SKM-1 treated with dmso at 0.1 percent for 144 hours (cell line): ENCODE results near the gene DUSP21.
"Not testable (repeated sequence)": the region's sequence is repeated elsewhere in the genome, so short reads cannot be mapped to it uniquely, and the experiment has no call there.

Experiments
- DNase-seq: peaks from one replicate; lab custom pipeline; 2025; ENCODE audit not compliant: unreplicated experiment; lab: John Stamatoyannopoulos, UW

Gene DUSP21

DNA sequence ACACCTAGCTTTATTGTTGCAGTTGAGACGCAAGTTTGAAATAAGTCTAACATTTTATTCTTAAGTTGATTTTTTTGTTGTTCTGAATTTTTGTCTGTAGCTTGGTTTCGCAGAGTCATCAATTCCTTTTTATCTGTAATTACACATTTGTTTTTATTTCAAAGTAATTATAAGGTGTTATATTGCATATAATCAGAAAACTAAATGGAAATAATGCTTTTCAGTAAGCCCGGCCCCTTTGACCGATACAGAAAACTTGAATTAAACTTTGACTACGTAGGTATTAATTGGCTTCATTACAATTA, 31.3 kb downstream of the DUSP21 start:
- no peak for DNase-seq

DNA sequence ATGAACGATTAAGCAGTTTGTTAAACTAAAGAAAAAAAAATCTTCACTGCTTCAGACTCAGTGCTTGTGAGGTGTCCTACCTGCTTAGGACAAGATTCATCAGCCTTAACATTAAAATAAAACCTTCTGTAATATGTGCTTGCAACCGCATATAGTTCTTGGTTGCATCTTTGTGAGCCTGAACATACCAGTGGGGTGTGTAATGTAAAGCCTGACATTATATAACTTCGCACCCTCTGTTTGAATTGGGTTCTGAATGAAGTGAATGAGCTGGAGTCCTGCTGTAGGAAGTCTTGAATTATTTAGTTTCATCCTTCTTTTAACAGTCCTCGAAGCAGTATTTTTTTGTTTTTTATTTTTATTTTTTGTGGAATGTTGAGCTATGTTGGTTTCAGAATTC, 32.3 kb downstream of the DUSP21 start:
- no peak for DNase-seq

DNA sequence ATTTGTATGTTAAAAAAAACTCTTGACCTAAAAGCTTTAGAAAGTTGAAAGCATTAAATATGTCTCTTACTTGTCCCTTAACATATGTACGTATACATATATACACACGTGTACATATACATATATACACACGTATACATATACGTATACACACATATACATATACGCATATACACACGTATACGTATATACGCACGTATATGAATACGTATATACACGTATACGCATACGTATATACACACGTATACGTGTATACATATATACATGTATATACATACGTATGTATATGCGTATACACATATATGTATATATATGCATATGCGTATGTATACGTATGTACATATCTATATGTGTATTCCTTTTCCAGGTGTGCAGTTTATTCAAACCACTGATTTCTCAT, 32.9 kb downstream of the DUSP21 start:
- no peak for DNase-seq

DNA sequence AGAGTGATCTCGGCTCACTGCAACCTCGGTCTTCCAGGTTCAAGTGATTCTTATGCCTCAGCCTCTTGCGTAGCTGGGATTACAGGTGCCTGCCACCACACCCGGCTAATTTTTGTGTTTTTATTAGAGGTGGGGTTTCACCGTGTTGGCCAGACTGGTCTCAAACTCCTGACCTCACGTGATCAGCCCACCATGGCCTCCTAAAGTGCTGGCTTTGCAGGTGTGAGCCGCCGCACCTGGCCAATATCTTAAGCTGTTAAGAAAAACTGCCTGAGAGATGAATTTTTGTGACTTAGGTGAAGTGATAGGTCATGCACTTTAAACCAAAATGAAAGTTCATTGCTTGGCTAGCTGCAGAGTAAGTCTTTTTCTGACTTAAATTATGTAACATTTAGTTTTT, 35.0 kb downstream of the DUSP21 start:
- DNase-seq: no peak

DNA sequence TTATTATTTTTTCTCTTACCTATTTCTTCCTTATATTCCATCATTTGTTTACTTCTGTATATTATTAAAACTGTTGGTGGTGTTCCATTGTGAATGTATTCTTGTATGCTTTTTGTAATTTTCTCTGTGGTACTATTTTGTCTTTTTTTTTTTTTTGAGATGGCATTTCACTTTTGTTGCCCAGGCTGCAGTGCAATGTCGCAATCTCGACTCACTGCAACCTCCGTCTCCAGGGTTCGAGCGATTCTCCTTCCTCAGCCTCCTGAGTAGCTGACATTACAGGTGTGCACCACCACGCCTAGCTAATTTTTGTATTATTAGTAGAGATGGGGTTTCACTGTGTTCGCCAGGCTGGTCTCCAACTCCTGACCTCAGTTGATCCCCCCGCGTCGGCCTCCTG, 37.7 kb downstream of the DUSP21 start:
- no peak for DNase-seq

DNA sequence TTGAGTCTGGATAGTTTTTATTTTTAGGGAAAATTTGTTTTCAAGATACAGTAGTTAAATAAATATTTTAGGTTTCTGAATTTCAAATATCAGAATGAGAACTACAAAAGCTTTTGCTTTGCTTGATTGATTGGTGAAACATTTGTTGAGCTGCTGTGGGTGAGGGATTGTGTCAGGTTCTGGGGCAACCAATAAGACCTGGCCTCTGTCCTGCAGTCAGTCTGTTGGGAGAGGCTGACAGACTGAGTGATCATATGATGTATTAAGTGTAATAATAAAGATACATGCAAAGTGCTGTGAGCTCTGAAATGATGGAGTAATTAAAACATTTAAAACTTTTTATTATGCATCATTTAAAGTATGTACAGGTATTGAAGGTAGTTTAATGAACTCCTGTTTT, 38.8 kb downstream of the DUSP21 start:
- no peak for DNase-seq

DNA sequence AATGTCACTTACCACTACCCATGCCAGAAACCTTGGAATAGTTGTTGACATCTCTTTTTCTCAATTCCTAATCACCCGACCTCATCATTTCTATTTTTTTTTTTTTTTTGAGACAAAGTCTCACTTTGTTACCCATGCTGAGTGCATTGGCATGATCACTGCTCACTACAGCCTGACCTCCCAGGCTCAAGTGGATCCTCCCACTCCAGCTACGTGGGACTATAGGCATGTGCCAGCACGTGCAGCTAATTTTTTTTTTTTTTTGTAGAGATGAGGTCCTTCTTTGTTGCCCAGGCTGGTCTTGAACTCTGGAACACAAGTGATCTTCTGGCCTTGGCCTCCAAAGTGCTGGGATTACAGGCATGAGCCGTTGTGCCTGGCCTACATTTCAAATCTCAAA, 41.1 kb downstream of the DUSP21 start:
- no peak for DNase-seq

DNA sequence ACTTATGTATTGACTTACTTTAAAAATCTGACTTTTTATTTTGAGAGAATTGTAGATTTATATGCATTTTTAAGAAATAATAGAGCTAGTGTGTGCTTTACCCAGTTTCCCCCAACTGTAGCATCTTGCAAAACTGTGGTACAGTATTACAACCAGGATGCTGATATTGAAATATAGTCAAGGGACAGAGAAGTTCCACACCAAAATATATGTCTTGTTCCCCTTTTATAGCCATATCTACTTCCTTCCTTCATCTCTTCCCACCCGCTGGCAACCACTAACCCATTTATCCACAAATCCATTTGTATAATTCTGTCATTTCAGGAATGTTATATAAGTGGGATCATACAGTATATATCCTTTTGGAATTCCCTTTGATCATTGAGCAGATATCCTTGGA, 46.0 kb downstream of the DUSP21 start:
- peak; percentile 34 for DNase-seq

DNA sequence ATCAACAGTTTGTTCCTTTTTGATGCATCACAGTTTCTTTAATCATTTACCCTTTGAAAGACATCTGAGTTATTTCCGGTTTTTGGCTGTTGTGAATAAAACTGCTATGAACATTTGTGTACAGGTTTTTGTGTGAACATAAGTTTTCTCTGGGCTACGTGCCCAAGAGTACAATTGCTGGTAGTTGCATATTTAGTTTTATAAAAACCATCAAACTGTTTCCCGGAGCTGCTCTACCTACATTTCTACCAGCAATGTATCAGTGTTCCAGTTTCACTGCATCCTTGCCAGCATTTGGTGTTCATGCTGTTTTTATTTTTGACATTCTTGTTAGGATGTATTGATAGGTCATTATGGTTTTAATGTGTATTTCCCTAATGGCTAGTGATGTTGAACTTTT, 46.4 kb downstream of the DUSP21 start:
- no peak for DNase-seq

DNA sequence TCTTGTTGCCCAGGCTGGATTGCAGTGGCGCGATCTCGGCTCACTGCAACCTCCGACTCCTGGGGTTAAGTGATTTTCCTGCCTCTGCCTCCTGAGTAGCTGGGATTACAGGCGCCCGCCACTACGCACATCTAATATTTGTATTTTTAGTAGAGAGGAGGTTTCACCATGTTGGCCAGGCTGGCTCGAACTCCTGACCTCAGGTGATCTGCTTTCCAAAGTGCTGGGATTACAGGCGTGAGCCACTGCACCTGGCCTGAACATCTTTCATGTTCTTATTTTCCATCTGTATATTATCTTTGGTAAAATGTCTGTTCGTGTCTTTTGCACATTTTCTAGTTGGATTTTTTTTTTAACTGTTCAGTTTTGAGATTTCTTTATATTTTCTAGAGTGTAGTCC, 46.9 kb downstream of the DUSP21 start:
- not testable (repeated sequence) for DNase-seq

DNA sequence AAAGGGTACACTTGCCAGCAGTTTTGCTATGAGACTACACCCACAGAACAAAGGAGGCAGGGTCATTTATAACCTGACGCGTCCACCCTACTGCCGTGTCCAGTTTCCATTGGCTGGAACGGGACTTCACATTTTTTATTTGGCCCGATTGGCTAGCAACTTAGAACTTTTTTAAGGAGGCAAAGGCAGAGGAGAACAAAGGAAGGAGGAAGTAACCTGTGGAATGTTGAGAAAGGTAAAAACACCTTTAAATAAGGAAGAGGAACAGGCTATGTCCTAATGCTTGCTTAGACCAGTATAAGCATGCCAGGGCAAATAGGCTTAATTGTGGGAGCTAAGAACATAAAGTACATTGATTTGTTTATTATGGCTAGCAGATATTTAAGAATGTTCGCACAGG, 47.8 kb downstream of the DUSP21 start:
- no peak for DNase-seq
